GM19395 (cell line): ENCODE results near the gene BTBD6.
"Not testable (repeated sequence)": the region's sequence is repeated elsewhere in the genome, so short reads cannot be mapped to it uniquely, and the experiment has no call there.

Experiments
- ATAC-seq: cut with Tn5 transposase; IDR thresholded peaks from one replicate; pipeline ENCODE4 v1.9.1; 2021; ENCODE audit warnings: mild to moderate bottlenecking, moderate library complexity; ENCODE audit not compliant: unreplicated experiment

BTBD6 gene

GRCh38 chr14:105292826-105293711 lies 44.7 kb downstream of the BTBD6 start:
- peak; percentile 34 for ATAC-seq

GRCh38 chr14:105294142-105294597 lies 45.8 kb downstream of the BTBD6 start:
- ATAC-seq, result peak; percentile 55

GRCh38 chr14:105297311-105297710 lies 49.0 kb downstream of the BTBD6 start:
- ATAC-seq, result not testable (repeated sequence)

GRCh38 chr14:105299654-105300541 lies 51.6 kb downstream of the BTBD6 start:
- ATAC-seq, result peak; percentile 15
